AG09319 (cell line): ENCODE data around the gene IL23A.

Source experiments
- DNase-seq: peaks from one replicate; pipeline ENCODE4 v3.0.0-alpha.2; 2010; ENCODE audit warnings: low read depth; ENCODE audit errors: extremely low read depth
- CTCF ChIP-seq: IDR thresholded peaks from 2 replicates; pipeline ENCODE4 v1.5.1; 2011; ENCODE audit warnings: low read depth, mild to moderate bottlenecking, inconsistent platforms, low read length, moderate library complexity

IL23A gene

GRCh38 chr12:56374726-56375597 lies 36.3 kb downstream of the IL23A start:
- no peak for TF ChIP-seq CTCF
- no peak for DNase-seq

GRCh38 chr12:56375598-56376434 lies 37.1 kb downstream of the IL23A start:
- no peak for DNase-seq

GRCh38 chr12:56377310-56377988 lies 38.8 kb downstream of the IL23A start:
- no peak for DNase-seq
- no peak for TF ChIP-seq CTCF

More at GRCh38 chr12:56375598-56376434, 37.1 kb downstream of the IL23A start:
- TF ChIP-seq CTCF = no peak

GRCh38 chr12:56377989-56378316 lies 39.3 kb downstream of the IL23A start:
- DNase-seq = no peak
- no peak for TF ChIP-seq CTCF

GRCh38 chr12:56382611-56383010 lies 43.9 kb downstream of the IL23A start:
- TF ChIP-seq CTCF = no peak
- no peak for DNase-seq

GRCh38 chr12:56385873-56386272 lies 47.2 kb downstream of the IL23A start:
- no peak for DNase-seq
- TF ChIP-seq CTCF = no peak
